PC-9 (cell line): ENCODE data around the gene QPCT.

Source experiments
- EZH2 ChIP-seq: fragments of 200-600 bp; sonication (generic); IDR thresholded peaks from 2 replicates; pipeline ENCODE4 v1.8.0; 2017; ENCODE audit warnings: antibody characterized with exemption, low read depth
- TF ChIP-seq, protein P1 (sequence below): fragments of 200-600 bp; sonication (generic); conservative IDR thresholded peaks from 2 replicates; pipeline ENCODE4 v1.6.1; 2017; ENCODE audit warnings: mixed run types, antibody characterized with exemption, mild to moderate bottlenecking, moderate library complexity

DNA sequence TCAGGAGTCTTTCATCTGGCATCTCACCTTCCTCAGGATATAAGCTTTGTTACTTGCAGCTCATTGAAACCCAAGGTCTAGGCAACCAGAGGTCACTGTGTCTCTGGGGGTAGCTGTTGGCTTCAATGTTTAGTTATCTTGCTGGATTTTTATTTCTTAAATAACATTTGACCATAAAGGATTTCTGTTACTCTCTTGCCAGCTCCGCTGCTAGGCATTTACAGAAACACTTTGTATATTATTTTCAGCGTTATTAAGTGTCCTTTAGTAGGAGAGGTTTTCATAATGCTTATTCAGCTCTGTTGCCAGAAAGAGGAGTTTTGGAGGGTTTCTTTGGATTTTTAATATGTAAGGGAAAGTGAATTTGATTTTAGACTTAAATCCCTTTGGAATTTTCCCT is 61.4 kb downstream of the QPCT start:
- TF ChIP-seq, protein P1, sequence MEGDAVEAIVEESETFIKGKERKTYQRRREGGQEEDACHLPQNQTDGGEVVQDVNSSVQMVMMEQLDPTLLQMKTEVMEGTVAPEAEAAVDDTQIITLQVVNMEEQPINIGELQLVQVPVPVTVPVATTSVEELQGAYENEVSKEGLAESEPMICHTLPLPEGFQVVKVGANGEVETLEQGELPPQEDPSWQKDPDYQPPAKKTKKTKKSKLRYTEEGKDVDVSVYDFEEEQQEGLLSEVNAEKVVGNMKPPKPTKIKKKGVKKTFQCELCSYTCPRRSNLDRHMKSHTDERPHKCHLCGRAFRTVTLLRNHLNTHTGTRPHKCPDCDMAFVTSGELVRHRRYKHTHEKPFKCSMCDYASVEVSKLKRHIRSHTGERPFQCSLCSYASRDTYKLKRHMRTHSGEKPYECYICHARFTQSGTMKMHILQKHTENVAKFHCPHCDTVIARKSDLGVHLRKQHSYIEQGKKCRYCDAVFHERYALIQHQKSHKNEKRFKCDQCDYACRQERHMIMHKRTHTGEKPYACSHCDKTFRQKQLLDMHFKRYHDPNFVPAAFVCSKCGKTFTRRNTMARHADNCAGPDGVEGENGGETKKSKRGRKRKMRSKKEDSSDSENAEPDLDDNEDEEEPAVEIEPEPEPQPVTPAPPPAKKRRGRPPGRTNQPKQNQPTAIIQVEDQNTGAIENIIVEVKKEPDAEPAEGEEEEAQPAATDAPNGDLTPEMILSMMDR, result no peak
- TF ChIP-seq EZH2, result no peak
